A549 (cell line): ENCODE measurements around the gene TSPAN15.

Source experiments
- CEBPB ChIP-seq, 2 experiments: fragments of >200 bp in 1 of 2; sonication (Bioruptor Twin) in 1 of 2; formaldehyde crosslinking in 1 of 2; IDR thresholded peaks; 2 replicates each; pipeline ENCODE4 v1.6.1; 2012 to 2016
- CHD2 ChIP-seq: fragments of 150-350 bp; IDR thresholded peaks from 2 replicates; pipeline ENCODE4 v1.6.1; 2014; ENCODE audit warnings: low read length; ENCODE audit not compliant: partially characterized antibody
- CTCF ChIP-seq: fragments of >200 bp; sonication (Bioruptor Twin); formaldehyde crosslinking; IDR thresholded peaks from 3 replicates; pipeline ENCODE4 v1.5.1; 2016
- EP300 ChIP-seq, 2 experiments: fragments of >200 bp; sonication (Bioruptor Twin); formaldehyde crosslinking; IDR thresholded peaks; 2 replicates in 1 of 2; 3 replicates in 1 of 2; pipeline ENCODE4 v1.6.1; 2016 to 2017
- HDAC2 ChIP-seq: fragments of 200-600 bp; sonication (generic); IDR thresholded peaks from 2 replicates; pipeline ENCODE4 v1.6.1; 2016
- HMGXB4 ChIP-seq: fragments of 250-450 bp; sonication (Bioruptor Pico); IDR thresholded peaks from 2 replicates; pipeline ENCODE4 v1.5.0; 2021; ENCODE audit warnings: mild to moderate bottlenecking, moderate library complexity, borderline replicate concordance
- MAX ChIP-seq: IDR thresholded peaks from 2 replicates; pipeline ENCODE4 v1.6.1; 2012
- MAZ ChIP-seq: fragments of 150-350 bp; IDR thresholded peaks from 2 replicates; pipeline ENCODE4 v1.6.1; 2014; ENCODE audit warnings: antibody characterized with exemption, low read depth, low read length, borderline replicate concordance
- POLR2A ChIP-seq: IDR thresholded peaks from 2 replicates; pipeline ENCODE4 v1.6.1; 2012; ENCODE audit warnings: mild to moderate bottlenecking, low read length
- SREBF2 ChIP-seq: fragments of 450-650 bp; IDR thresholded peaks from 2 replicates; pipeline ENCODE4 v1.6.1; 2014; ENCODE audit warnings: mild to moderate bottlenecking, moderate library complexity
- ZC3H11A ChIP-seq: fragments of 450-650 bp; IDR thresholded peaks from 2 replicates; pipeline ENCODE4 v1.6.1; 2014; ENCODE audit warnings: antibody characterized with exemption, mild to moderate bottlenecking

- TF ChIP-seq CHD2 (no peak), CTCF (no peak), HDAC2 (no peak), POLR2A (no peak), ZC3H11A (no peak), EP300 (IDR thresholded peaks at IDR 0.05) (no peak), MAX (no peak), MAZ (no peak), SREBF2 (no peak), CEBPB (IDR thresholded peaks at IDR 0.05) (no peak), HMGXB4 (CRISPR knock-in tag) (no peak)
These were observed 32.0 kb upstream of the TSPAN15 start for GRCh38 chr10:69419096-69419743.
